Erythroblast (primary cell): ENCODE results near the gene NFKB2.

Experiments
- GATA1 ChIP-seq: IDR thresholded peaks from 2 replicates; pipeline ENCODE4 v1.6.1; 2011; ENCODE audit warnings: low read depth, mild to moderate bottlenecking, control low read depth, low read length, moderate library complexity
- POLR2A ChIP-seq: IDR thresholded peaks from 2 replicates; pipeline ENCODE4 v1.6.1; 2011; ENCODE audit warnings: mild to moderate bottlenecking, low read length

GRCh38 chr10:102425444-102425843, 29.9 kb downstream of the NFKB2 start:
- no peak for TF ChIP-seq POLR2A
- no peak for TF ChIP-seq GATA1
